ENCODE data around the gene PPFIBP1. TPM values are rescaled to one million over a fixed set of nuclear protein-coding genes. Genes with fewer than 3 reads are reported as not detected.

The PPFIBP1 gene
- total and polyA plus RNA-seq, 2 of the 13 experiments (the other 11 are each of a cell fraction or from before 2014, with no cell fraction given): 16.2 to 21.8 TPM

- TF ChIP-seq PBX2 (CRISPR knock-in tag; IDR thresholded peaks at IDR 0.05) (no peak), ZNF724P (CRISPR knock-in tag; IDR thresholded peaks at IDR 0.05; ENCODE audit: borderline replicate concordance) (no peak), HOMEZ (CRISPR knock-in tag; IDR thresholded peaks at IDR 0.05; ENCODE audit: low read depth) (0 out of 2 replicates have a peak, but pooled peaks have one; percentile 21), MXI1 (IDR thresholded peaks at IDR 0.05; ENCODE audit: borderline replicate concordance, low read depth, low read length) (peak; percentile 89), SNAI1 (CRISPR knock-in tag; IDR thresholded peaks at IDR 0.05; ENCODE audit: borderline replicate concordance) (peak; percentile 90; the same call in 1 of the 2 replicates), ZNF766 (CRISPR knock-in tag; IDR thresholded peaks at IDR 0.05; ENCODE audit: borderline replicate concordance) (peak; percentile 85; the same call in 1 of the 2 replicates), THAP7 (CRISPR knock-in tag; IDR thresholded peaks at IDR 0.05) (peak; percentile 93; the same call in 1 of the 2 replicates), ZNF225 (CRISPR knock-in tag; IDR thresholded peaks at IDR 0.05) (peak; percentile 89; the same call in 1 of the 2 replicates), ZBTB7B (CRISPR knock-in tag; IDR thresholded peaks at IDR 0.05) (peak; percentile 69; the same call in 1 of the 2 replicates), NR2F1 (CRISPR knock-in tag; IDR thresholded peaks at IDR 0.05) (no peak), ZNF792 (CRISPR knock-in tag; IDR thresholded peaks at IDR 0.05) (peak; percentile 68; the same call in 1 of the 2 replicates), ZNF431 (CRISPR knock-in tag; IDR thresholded peaks at IDR 0.05; ENCODE audit: borderline replicate concordance, low read depth) (no peak; the same call in 1 of the 2 replicates), NFE2L1 (CRISPR knock-in tag; IDR thresholded peaks at IDR 0.05; ENCODE audit: borderline replicate concordance) (no peak), PBX3 (CRISPR knock-in tag; IDR thresholded peaks at IDR 0.05; ENCODE audit: borderline replicate concordance) (no peak), SMC3 (IDR thresholded peaks at IDR 0.05; ENCODE audit: low read length) (no peak), ZFY (CRISPR knock-in tag; IDR thresholded peaks at IDR 0.05) (peak; percentile 98), ZBTB37 (CRISPR knock-in tag; IDR thresholded peaks at IDR 0.05) (peak; percentile 69; the same call in 1 of the 2 replicates), MTA3 (CRISPR knock-in tag; IDR thresholded peaks at IDR 0.05) (no peak), SMARCE1 (IDR thresholded peaks at IDR 0.05; ENCODE audit: borderline replicate concordance) (no peak), MAFG (CRISPR knock-in tag; IDR thresholded peaks at IDR 0.05) (no peak), PHF5A (CRISPR knock-in tag; IDR thresholded peaks at IDR 0.05; ENCODE audit: low read depth, unreplicated experiment) (no peak), FOXP4 (CRISPR knock-in tag; IDR thresholded peaks at IDR 0.05) (peak; percentile 50; the same call in 1 of the 2 replicates)
Observed at GRCh38 chr12:27710592-27711316, 186.7 kb downstream of the PPFIBP1 start, which contains the start of gene MRPS35 (continued).
